ENCODE results near the gene THBS1.

DNA sequence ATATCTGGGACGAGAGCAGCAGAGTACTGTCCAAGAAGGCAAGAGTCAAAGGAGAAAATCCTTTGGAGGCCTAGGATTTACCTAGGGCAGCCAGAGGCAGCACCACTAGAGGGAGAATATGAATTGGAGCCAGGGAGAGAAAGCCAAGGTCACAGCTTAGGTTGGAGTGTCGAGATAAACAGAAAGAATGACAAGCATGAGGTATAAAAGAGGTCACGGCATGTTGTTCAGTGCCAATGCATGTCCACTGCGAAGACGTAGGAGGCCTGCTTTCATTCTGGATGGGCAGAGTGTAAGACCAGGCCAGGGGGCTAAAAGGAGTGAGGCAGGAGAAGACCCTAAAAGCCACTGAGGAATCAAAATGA lies 47.2 kb downstream of the THBS1 start:
- TF ChIP-seq EP300 (IDR thresholded peaks at IDR 0.05; ENCODE audit: borderline replicate concordance): no peak
- no peak for TF ChIP-seq YY1 (IDR thresholded peaks at IDR 0.05; ENCODE audit: low read depth)

All from Ishikawa (cell line).